Measurements from ENCODE around the gene RUFY3. TPM values are rescaled to one million over a fixed set of nuclear protein-coding genes. Genes with fewer than 3 reads are reported as not detected.
A peak's percentile ranks its signal among the peaks of the same experiment; 100 is the strongest.
"Not testable (repeated sequence)": the region's sequence is repeated elsewhere in the genome, so short reads cannot be mapped to it uniquely, and the experiment has no call there.

The RUFY3 gene
- total and polyA plus RNA-seq, 4 donors, result 137 to 279 (median 199) TPM

GRCh38 chr4:70732878-70733277 lies 11.1 kb downstream of the RUFY3 start:
- not testable (repeated sequence) for DNase-seq (ENCODE audit: low read depth in 4 of 6, low spot score in 6 of 6); H3K4me3 ChIP-seq (ENCODE audit: low read depth, low read length)
- no CpG with 5 or more reads among the region's 9 CpGs for WGBS (ENCODE audit: insufficient coverage)

GRCh38 chr4:70734168-70734954 lies 12.6 kb downstream of the RUFY3 start:
- Histone ChIP-seq H3K36me3 (ENCODE audit: control insufficient read depth, insufficient read depth, low read length) (peaks cover 4% of the 10 kb centered on the region), H3K4me1 (ENCODE audit: control insufficient read depth, insufficient read depth, low read length) (no peaks in the 10 kb centered on the region), H3K9me3 (ENCODE audit: control insufficient read depth, insufficient read depth, low read length) (no peaks in the 10 kb centered on the region), H3K27ac (ENCODE audit: low read depth, low read length) (peak overlapping the region; percentile 37), H3K27me3 (ENCODE audit: control insufficient read depth, insufficient read depth, low read length) (no peaks in the 10 kb centered on the region), H3K4me3 (ENCODE audit: low read depth, low read length) (peak overlapping the region; percentile 7)
- peak in 1 of 6 donors; percentile 22 for DNase-seq (ENCODE audit: low read depth in 4 of 6, low spot score in 6 of 6)
- 26% methylated on average over 4 of the region's 5 CpGs for WGBS (ENCODE audit: insufficient coverage)

More at GRCh38 chr4:70732878-70733277, 11.1 kb downstream of the RUFY3 start:
- H3K4me1 ChIP-seq (ENCODE audit: control insufficient read depth, insufficient read depth, low read length); H3K9me3 ChIP-seq (ENCODE audit: control insufficient read depth, insufficient read depth, low read length); H3K27ac ChIP-seq (ENCODE audit: low read depth, low read length); H3K36me3 ChIP-seq (ENCODE audit: control insufficient read depth, insufficient read depth, low read length); H3K27me3 ChIP-seq (ENCODE audit: control insufficient read depth, insufficient read depth, low read length): not testable (repeated sequence)

- Histone ChIP-seq H3K4me3 (ENCODE audit: low read depth, low read length) (peak overlapping the region; percentile 7), H3K9me3 (ENCODE audit: control insufficient read depth, insufficient read depth, low read length) (no peaks in the 10 kb centered on the region), H3K27me3 (ENCODE audit: control insufficient read depth, insufficient read depth, low read length) (no peaks in the 10 kb centered on the region), H3K27ac (ENCODE audit: low read depth, low read length) (peak overlapping the region; percentile 34), H3K36me3 (ENCODE audit: control insufficient read depth, insufficient read depth, low read length) (peaks cover 1% of the 10 kb centered on the region), H3K4me1 (ENCODE audit: control insufficient read depth, insufficient read depth, low read length) (no peaks in the 10 kb centered on the region)
- 27% methylated on average over 2 of the region's 3 CpGs for WGBS (ENCODE audit: insufficient coverage)
- DNase-seq (ENCODE audit: low read depth in 4 of 6, low spot score in 6 of 6), result no peak
These were observed 13.2 kb downstream of the RUFY3 start for GRCh38 chr4:70734971-70735370.

GRCh38 chr4:70735915-70736314 lies 14.2 kb downstream of the RUFY3 start:
- not testable (repeated sequence) for H3K27me3 ChIP-seq (ENCODE audit: control insufficient read depth, insufficient read depth, low read length); H3K36me3 ChIP-seq (ENCODE audit: control insufficient read depth, insufficient read depth, low read length); H3K9me3 ChIP-seq (ENCODE audit: control insufficient read depth, insufficient read depth, low read length); H3K27ac ChIP-seq (ENCODE audit: low read depth, low read length); H3K4me3 ChIP-seq (ENCODE audit: low read depth, low read length); H3K4me1 ChIP-seq (ENCODE audit: control insufficient read depth, insufficient read depth, low read length)
- 67% methylated on average over 1 of the region's 2 CpGs for WGBS (ENCODE audit: insufficient coverage)
- DNase-seq (ENCODE audit: low read depth in 4 of 6, low spot score in 6 of 6), result peak in 1 of 6 donors; percentile 9

GRCh38 chr4:70737006-70737405 lies 15.2 kb downstream of the RUFY3 start:
- Histone ChIP-seq H3K27ac (ENCODE audit: low read depth, low read length) (no peak overlapping the region), H3K4me1 (ENCODE audit: control insufficient read depth, insufficient read depth, low read length) (no peaks in the 10 kb centered on the region), H3K4me3 (ENCODE audit: low read depth, low read length) (no peak overlapping the region), H3K27me3 (ENCODE audit: control insufficient read depth, insufficient read depth, low read length) (no peaks in the 10 kb centered on the region), H3K9me3 (ENCODE audit: control insufficient read depth, insufficient read depth, low read length) (no peaks in the 10 kb centered on the region), H3K36me3 (ENCODE audit: control insufficient read depth, insufficient read depth, low read length) (no peaks in the 10 kb centered on the region)
- WGBS (ENCODE audit: insufficient coverage), result no CpG with 5 or more reads among the region's 1 CpG
- no peak for DNase-seq (ENCODE audit: low read depth in 4 of 6, low spot score in 6 of 6)

- H3K27ac ChIP-seq (ENCODE audit: low read depth, low read length), result no peak overlapping the region
- H3K4me3 ChIP-seq (ENCODE audit: low read depth, low read length), result no peak overlapping the region
- WGBS (ENCODE audit: insufficient coverage), result 100% methylated on average over 1 of the region's 2 CpGs
These were observed 15.6 kb downstream of the RUFY3 start for GRCh38 chr4:70737409-70737808.

GRCh38 chr4:70739496-70740337 lies 18.0 kb downstream of the RUFY3 start:
- H3K27me3 ChIP-seq (ENCODE audit: control insufficient read depth, insufficient read depth, low read length), result no peaks in the 10 kb centered on the region

More at GRCh38 chr4:70737409-70737808, 15.6 kb downstream of the RUFY3 start:
- Histone ChIP-seq H3K4me1 (ENCODE audit: control insufficient read depth, insufficient read depth, low read length) (no peaks in the 10 kb centered on the region), H3K36me3 (ENCODE audit: control insufficient read depth, insufficient read depth, low read length) (no peaks in the 10 kb centered on the region), H3K27me3 (ENCODE audit: control insufficient read depth, insufficient read depth, low read length) (no peaks in the 10 kb centered on the region), H3K9me3 (ENCODE audit: control insufficient read depth, insufficient read depth, low read length) (no peaks in the 10 kb centered on the region)
- no peak for DNase-seq (ENCODE audit: low read depth in 4 of 6, low spot score in 6 of 6)

GRCh38 chr4:70741867-70742658 lies 20.3 kb downstream of the RUFY3 start:
- 40% methylated on average over 3 of the region's 5 CpGs for WGBS (ENCODE audit: insufficient coverage)
- Histone ChIP-seq H3K36me3 (ENCODE audit: control insufficient read depth, insufficient read depth, low read length) (peaks cover 6% of the 10 kb centered on the region), H3K27ac (ENCODE audit: low read depth, low read length) (no peak overlapping the region), H3K4me1 (ENCODE audit: control insufficient read depth, insufficient read depth, low read length) (no peaks in the 10 kb centered on the region), H3K4me3 (ENCODE audit: low read depth, low read length) (no peak overlapping the region), H3K9me3 (ENCODE audit: control insufficient read depth, insufficient read depth, low read length) (no peaks in the 10 kb centered on the region), H3K27me3 (ENCODE audit: control insufficient read depth, insufficient read depth, low read length) (no peaks in the 10 kb centered on the region)
- no peak for DNase-seq (ENCODE audit: low read depth in 4 of 6, low spot score in 6 of 6)

More at GRCh38 chr4:70739496-70740337, 18.0 kb downstream of the RUFY3 start:
- H3K9me3 ChIP-seq (ENCODE audit: control insufficient read depth, insufficient read depth, low read length), result no peaks in the 10 kb centered on the region
- no peaks in the 10 kb centered on the region for H3K4me1 ChIP-seq (ENCODE audit: control insufficient read depth, insufficient read depth, low read length)
- H3K27ac ChIP-seq (ENCODE audit: low read depth, low read length), result peak overlapping the region; percentile 6
- DNase-seq (ENCODE audit: low read depth in 4 of 6, low spot score in 6 of 6), result peak in 2 of 6 donors; percentile 24 to 36
- peaks cover 1% of the 10 kb centered on the region for H3K36me3 ChIP-seq (ENCODE audit: control insufficient read depth, insufficient read depth, low read length)
- 30% methylated on average over 2 of the region's 6 CpGs for WGBS (ENCODE audit: insufficient coverage)
- no peak overlapping the region for H3K4me3 ChIP-seq (ENCODE audit: low read depth, low read length)

GRCh38 chr4:70743731-70744130 lies 22.0 kb downstream of the RUFY3 start:
- no peak overlapping the region for H3K27ac ChIP-seq (ENCODE audit: low read depth, low read length)
- no peaks in the 10 kb centered on the region for H3K4me1 ChIP-seq (ENCODE audit: control insufficient read depth, insufficient read depth, low read length)
- H3K27me3 ChIP-seq (ENCODE audit: control insufficient read depth, insufficient read depth, low read length), result no peaks in the 10 kb centered on the region
- no CpG with 5 or more reads among the region's 1 CpG for whole genome bisulfite sequencing (ENCODE audit: insufficient coverage)
- no peak overlapping the region for H3K4me3 ChIP-seq (ENCODE audit: low read depth, low read length)
- H3K36me3 ChIP-seq (ENCODE audit: control insufficient read depth, insufficient read depth, low read length), result peaks cover 6% of the 10 kb centered on the region
- no peaks in the 10 kb centered on the region for H3K9me3 ChIP-seq (ENCODE audit: control insufficient read depth, insufficient read depth, low read length)
- no peak for DNase-seq (ENCODE audit: low read depth in 4 of 6, low spot score in 6 of 6)
